SK-N-SH treated with all-trans-retinoic acid at 6 μM for 48 hours (cell line): ENCODE results near the gene TATDN3.
"Not testable (repeated sequence)": the region's sequence is repeated elsewhere in the genome, so short reads cannot be mapped to it uniquely, and the experiment has no call there.

ENCODE experiments used
- RARB ChIP-seq: fragments of 250-450 bp; sonication (Bioruptor Pico); IDR thresholded peaks from 2 replicates; pipeline ENCODE4 v1.8.0; 2021; ENCODE audit warnings: mild to moderate bottlenecking, moderate library complexity
- ZC3H10 ChIP-seq: fragments of 250-450 bp; sonication (Bioruptor Pico); IDR thresholded peaks from 2 replicates; pipeline ENCODE4 v1.5.1; 2021; ENCODE audit warnings: mild to moderate bottlenecking, moderate library complexity
- TF ChIP-seq, protein P1 (sequence below): fragments of 250-450 bp; sonication (Bioruptor Pico); IDR thresholded peaks from 2 replicates; pipeline ENCODE4 v1.5.1; 2020; ENCODE audit warnings: low read depth, mild to moderate bottlenecking, moderate library complexity
- TF ChIP-seq, protein P2 (sequence below): fragments of 250-450 bp; sonication (Bioruptor Pico); IDR thresholded peaks from 2 replicates; pipeline ENCODE4 v1.5.1; 2021; ENCODE audit warnings: mild to moderate bottlenecking, moderate library complexity

DNA sequence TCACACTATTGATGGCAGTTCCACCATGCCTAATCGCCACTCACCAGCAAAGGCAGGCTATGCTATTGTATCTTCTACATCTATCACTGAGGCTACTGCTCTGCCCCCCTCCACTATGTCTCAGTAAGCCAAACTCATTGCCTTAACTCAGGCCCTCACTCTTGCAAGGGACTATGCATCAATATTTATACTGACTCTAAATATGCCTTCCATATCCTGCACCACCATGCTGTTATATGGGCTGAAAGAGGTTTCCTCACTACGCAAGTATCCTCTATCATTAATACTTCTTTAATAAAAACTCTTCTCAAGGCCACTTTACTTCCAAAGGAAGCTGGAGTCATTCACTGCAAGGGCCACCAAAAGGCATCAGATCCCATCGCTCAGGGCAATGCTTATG, 52.8 kb downstream of the TATDN3 start:
- TF ChIP-seq, protein P1, sequence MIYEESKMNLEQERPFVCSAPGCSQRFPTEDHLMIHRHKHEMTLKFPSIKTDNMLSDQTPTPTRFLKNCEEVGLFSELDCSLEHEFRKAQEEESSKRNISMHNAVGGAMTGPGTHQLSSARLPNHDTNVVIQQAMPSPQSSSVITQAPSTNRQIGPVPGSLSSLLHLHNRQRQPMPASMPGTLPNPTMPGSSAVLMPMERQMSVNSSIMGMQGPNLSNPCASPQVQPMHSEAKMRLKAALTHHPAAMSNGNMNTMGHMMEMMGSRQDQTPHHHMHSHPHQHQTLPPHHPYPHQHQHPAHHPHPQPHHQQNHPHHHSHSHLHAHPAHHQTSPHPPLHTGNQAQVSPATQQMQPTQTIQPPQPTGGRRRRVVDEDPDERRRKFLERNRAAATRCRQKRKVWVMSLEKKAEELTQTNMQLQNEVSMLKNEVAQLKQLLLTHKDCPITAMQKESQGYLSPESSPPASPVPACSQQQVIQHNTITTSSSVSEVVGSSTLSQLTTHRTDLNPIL (CRISPR knock-in tag) = not testable (repeated sequence)
- TF ChIP-seq RARB, ZC3H10 (CRISPR knock-in tag): not testable (repeated sequence)
- TF ChIP-seq, protein P2, sequence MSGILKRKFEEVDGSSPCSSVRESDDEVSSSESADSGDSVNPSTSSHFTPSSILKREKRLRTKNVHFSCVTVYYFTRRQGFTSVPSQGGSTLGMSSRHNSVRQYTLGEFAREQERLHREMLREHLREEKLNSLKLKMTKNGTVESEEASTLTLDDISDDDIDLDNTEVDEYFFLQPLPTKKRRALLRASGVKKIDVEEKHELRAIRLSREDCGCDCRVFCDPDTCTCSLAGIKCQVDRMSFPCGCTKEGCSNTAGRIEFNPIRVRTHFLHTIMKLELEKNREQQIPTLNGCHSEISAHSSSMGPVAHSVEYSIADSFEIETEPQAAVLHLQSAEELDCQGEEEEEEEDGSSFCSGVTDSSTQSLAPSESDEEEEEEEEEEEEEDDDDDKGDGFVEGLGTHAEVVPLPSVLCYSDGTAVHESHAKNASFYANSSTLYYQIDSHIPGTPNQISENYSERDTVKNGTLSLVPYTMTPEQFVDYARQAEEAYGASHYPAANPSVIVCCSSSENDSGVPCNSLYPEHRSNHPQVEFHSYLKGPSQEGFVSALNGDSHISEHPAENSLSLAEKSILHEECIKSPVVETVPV (CRISPR knock-in tag) = not testable (repeated sequence)
